BJ (cell line): Measurements from ENCODE around the gene CMSS1. TPM values are rescaled to one million over a fixed set of nuclear protein-coding genes. Genes with fewer than 3 reads are reported as not detected.

Source experiments
- CTCF ChIA-PET: fragments of 350-600 bp; formaldehyde crosslinking; extraction: SDS; loops from one replicate; lab custom pipeline; 2021; ENCODE audit warnings: antibody characterized with exemption, inconsistent platforms; lab: Yijun Ruan, JAX
- POLR2A ChIA-PET: fragments of 300-600 bp; sonication (Branson Sonifier 250); formaldehyde crosslinking; extraction: SDS; loops from one replicate; lab custom pipeline; 2021; ENCODE audit warnings: antibody characterized with exemption; lab: Charles Lee
- DNase-seq: peaks from one replicate; pipeline ENCODE4 v3.0.0-alpha.2; 2011; ENCODE audit warnings: low read depth
- H3K27me3 ChIP-seq: 2 replicates; pipeline ENCODE4 v1.6.0; 2011; ENCODE audit warnings: low read length; ENCODE audit not compliant: control insufficient read depth, insufficient read depth
- H3K36me3 ChIP-seq: 2 replicates; pipeline ENCODE4 v1.5.1; 2011; ENCODE audit warnings: low read length; ENCODE audit not compliant: control insufficient read depth, insufficient read depth
- H3K4me3 ChIP-seq: 2 replicates; pipeline ENCODE4 v1.5.1; 2011; ENCODE audit warnings: low read depth, mild to moderate bottlenecking, control low read depth, low read length
- polyA plus RNA-seq: library from polyadenylated mRNA; depleted of rRNA; stranded (reverse); fragments of >200 nt; gene quantifications from 2 replicates; pipeline ENCODE4 v1.2.3, GENCODE V29; 2011
- TF ChIP-seq, protein P1 (sequence below): IDR thresholded peaks from 2 replicates; pipeline ENCODE4 v1.5.1; 2011; ENCODE audit warnings: low read depth, mild to moderate bottlenecking, control low read depth, inconsistent platforms, low read length, moderate library complexity; ENCODE audit not compliant: insufficient read depth

CMSS1 gene
- polyA plus RNA-seq, 1 experiment = 6.7 TPM

DNA sequence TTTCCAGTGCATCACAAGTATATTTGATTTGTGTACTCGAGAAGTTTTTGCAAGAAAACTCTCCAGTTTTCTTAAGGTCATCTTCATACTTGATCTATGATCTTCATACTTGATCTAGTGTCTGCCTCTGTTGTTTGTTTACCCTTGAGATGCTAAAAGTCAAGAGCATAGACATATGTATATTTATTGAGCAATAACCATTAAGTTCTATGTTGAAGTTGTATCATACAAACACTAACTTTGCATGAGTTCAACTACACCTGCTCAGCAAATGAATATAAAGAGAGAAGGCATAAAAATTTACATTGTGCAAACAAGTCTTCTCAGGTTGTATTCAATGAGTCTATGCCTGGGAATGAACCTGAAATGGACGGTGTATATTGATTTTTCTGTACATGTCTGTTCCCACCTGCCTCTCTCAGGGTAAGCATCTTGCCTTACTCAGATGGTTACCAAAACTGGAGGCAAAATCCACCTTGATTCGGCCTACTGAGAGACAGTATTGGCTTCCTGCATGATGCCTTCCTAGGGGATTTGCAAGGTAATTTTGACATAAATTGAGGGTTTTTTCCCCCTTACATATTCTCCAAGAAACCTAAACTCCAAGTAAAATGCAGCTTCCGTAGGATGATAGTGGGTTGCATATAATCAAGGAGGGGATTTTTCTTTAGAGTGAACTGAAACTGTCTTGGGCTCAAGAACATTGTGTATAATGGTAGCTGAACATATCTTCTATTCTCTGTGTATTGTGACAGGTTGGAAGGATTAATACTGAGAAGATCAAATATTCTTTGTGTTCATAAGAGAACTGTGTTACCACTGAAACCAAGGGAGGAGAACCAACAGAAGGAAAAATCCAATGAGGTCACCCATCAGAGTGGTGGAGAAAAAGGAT is 186.2 kb downstream of the CMSS1 start:
- Histone ChIP-seq H3K4me3 (no peak overlapping the region), H3K36me3 (no peaks in the 10 kb centered on the region), H3K27me3 (no peaks in the 10 kb centered on the region)
- ChIA-PET POLR2A (no interaction called here), CTCF (interaction anchor here (0.5 to 1.2 kb wide), 3 partner anchors 15 to 117 kb away, joined by 3 to 5 read pairs (median 3); no protein-coding TSS in a partner anchor)
- TF ChIP-seq, protein P1, sequence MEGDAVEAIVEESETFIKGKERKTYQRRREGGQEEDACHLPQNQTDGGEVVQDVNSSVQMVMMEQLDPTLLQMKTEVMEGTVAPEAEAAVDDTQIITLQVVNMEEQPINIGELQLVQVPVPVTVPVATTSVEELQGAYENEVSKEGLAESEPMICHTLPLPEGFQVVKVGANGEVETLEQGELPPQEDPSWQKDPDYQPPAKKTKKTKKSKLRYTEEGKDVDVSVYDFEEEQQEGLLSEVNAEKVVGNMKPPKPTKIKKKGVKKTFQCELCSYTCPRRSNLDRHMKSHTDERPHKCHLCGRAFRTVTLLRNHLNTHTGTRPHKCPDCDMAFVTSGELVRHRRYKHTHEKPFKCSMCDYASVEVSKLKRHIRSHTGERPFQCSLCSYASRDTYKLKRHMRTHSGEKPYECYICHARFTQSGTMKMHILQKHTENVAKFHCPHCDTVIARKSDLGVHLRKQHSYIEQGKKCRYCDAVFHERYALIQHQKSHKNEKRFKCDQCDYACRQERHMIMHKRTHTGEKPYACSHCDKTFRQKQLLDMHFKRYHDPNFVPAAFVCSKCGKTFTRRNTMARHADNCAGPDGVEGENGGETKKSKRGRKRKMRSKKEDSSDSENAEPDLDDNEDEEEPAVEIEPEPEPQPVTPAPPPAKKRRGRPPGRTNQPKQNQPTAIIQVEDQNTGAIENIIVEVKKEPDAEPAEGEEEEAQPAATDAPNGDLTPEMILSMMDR = no peak
- DNase-seq = no peak

DNA sequence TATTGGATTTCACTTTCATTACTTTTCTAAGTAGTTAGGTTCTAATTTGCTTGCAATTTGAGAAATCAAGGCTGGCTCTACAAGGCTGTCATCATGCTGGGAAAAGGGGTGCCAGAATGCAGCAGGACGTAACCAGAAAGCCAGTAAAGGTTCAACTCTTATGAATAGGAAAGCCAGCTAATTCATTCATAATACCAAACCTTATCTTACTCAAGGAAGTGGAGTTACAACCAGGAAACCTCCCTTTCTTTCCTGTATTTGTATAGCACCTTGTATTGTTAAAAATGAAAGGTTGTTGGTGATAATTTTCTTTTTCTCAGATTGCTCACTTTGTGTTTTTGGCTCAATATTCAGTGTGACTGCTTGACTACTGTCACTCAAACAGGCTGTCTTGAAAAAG is 187.3 kb downstream of the CMSS1 start:
- Histone ChIP-seq H3K4me3 (no peak overlapping the region), H3K27me3 (no peaks in the 10 kb centered on the region), H3K36me3 (no peaks in the 10 kb centered on the region)
- ChIA-PET POLR2A (interaction anchor here (0.5 kb wide), 1 partner anchor 221 kb away, joined by 3 read pairs; no protein-coding TSS in a partner anchor), CTCF (interaction anchor here (1.0 to 1.2 kb wide), 2 partner anchors 15 to 16 kb away, joined by 3 read pairs; no protein-coding TSS in a partner anchor)
- TF ChIP-seq, protein P1 = no peak
- no peak for DNase-seq

DNA sequence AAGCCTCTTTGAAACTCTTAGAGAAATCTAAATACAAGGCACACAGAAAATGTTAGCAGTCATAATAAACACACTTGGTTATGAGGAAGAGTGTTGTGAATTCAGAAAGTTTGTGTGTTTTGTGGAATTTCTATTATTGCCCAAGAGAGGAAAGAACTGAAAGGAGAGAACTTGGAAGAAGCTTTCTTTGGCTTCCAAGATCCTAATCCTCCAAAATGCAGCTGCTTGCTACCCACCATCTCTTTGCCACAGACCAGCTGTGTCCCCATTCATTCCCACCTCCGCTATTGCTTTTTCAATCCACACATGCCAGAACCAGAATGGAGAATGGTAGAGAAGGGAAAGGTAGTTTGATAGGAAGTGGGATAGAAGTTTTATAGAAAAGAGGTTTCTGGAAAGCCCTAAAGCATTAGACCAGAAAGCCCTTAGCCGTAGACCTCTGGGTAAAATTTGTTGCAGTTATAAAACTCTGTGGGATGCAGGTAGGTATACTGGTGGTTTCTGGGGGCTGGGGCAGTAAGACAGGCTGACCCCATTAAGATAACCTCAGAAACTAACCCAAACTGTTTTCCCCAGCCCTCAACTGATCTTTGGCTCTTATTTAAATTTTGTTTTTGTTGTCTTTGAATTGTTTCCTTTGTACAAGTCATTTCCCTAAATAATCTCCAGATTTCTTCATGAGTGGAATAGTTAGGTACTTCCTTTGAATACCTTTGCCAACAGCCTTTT is 188.2 kb downstream of the CMSS1 start:
- POLR2A ChIA-PET = interaction anchor here (0.5 to 0.6 kb wide), 2 partner anchors 66 to 221 kb away, joined by 3 read pairs; no protein-coding TSS in a partner anchor
- CTCF ChIA-PET = interaction anchor here (1.3 to 2.2 kb wide), 3 partner anchors 9 to 164 kb away, joined by 3 to 5 read pairs (median 4); no protein-coding TSS in a partner anchor
- H3K4me3 ChIP-seq = no peak overlapping the region
- TF ChIP-seq, protein P1 = no peak
- no peaks in the 10 kb centered on the region for H3K36me3 ChIP-seq
- DNase-seq = no peak
- no peaks in the 10 kb centered on the region for H3K27me3 ChIP-seq

DNA sequence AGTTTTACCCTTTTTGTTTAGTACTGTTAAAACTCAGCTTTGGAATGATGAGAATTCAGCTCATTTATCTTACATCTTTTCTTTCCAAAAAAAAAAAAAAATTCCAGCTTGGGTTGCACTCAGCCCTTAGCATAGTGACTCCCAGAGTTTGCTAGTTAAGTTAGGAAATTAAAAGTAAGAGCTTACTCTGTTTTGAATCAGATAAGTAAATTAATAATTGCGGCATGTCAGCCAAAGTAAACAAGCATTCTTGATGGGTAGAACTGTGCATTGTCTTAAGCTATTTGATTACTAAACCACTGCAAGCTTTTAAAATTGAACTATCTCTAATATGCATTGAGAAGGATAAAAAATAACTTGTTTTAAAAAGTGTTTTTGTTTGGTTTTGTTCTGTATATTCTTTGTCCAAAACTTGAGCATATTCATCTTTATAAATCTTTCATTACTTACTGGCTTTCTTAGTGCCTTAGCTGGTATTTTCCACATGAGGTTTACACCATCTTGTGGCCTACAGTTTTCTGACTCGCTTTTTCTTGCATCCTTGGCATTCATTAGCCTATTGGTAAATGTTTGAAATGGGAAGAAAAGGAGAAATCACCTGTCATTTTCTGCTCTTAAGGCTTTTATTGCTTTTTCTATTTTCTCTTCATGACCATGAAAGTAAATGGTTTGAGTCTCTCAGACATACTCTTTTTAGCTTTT is 189.1 kb downstream of the CMSS1 start:
- TF ChIP-seq, protein P1 = no peak
- no peak for DNase-seq

More for the DNA sequence above, 189.1 kb downstream of the CMSS1 start:
- H3K4me3 ChIP-seq = no peak overlapping the region
- ChIA-PET CTCF (interaction anchor here (0.5 to 2.2 kb wide), 7 partner anchors 8 to 392 kb away, joined by 3 to 5 read pairs (median 3); no protein-coding TSS in a partner anchor), POLR2A (interaction anchor here (0.6 kb wide), 1 partner anchor 65 kb away, joined by 3 read pairs; no protein-coding TSS in a partner anchor)
- no peaks in the 10 kb centered on the region for H3K36me3 ChIP-seq
- no peaks in the 10 kb centered on the region for H3K27me3 ChIP-seq
